C4-2B (cell line): ENCODE results near the gene TRUB1.

Experiments
- CTCF ChIP-seq: fragments of 450-650 bp; conservative IDR thresholded peaks from 2 replicates; pipeline ENCODE4 v1.5.1; 2017; ENCODE audit warnings: mild to moderate bottlenecking
- ZFX ChIP-seq: fragments of 450-650 bp; IDR thresholded peaks from 2 replicates; pipeline ENCODE4 v1.6.1; 2017

DNA sequence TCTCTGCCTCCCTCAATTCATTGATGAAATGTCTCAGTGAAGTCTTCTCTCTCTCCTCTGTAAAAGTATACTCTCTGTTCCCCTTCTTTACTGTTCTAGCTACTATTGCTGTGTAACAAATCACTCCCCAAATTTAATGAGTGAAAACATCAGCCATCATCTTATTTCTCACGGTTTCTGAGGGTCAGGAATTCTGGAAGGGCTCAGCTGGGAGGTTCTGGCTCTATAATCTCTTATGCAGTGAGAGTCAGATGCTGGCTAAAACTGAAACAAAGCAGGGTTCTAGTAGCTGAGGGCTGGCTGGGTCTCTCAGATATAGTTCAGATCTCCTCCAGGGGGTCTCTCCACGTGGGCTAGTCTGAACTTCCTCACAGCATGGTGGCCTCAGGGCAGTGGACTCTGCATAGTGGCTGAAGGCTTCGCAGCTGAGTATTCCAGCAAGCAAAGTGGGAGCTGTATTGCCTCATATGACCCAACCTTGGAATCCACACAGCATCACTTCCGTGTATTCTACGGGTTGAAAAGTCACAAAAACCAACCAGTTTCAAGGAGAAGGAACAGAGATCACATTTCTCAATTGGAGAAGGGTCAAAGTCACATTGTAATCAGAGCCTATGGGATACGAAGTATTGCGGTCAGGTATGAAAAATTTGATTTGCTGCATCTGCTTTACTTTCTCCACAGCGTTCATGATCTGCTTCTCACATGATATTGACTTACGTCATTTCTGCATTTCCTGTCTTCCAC, 80.4 kb downstream of the TRUB1 start:
- TF ChIP-seq CTCF (no peak), ZFX (no peak)
